Measurements from ENCODE around the gene ZFP1. TPM values are rescaled to one million over a fixed set of nuclear protein-coding genes. Genes with fewer than 3 reads are reported as not detected.

ZFP1 gene
- total RNA-seq, 4 donors from 2014 or later: 3.1 to 9.1 (median 5.7) TPM

DNA sequence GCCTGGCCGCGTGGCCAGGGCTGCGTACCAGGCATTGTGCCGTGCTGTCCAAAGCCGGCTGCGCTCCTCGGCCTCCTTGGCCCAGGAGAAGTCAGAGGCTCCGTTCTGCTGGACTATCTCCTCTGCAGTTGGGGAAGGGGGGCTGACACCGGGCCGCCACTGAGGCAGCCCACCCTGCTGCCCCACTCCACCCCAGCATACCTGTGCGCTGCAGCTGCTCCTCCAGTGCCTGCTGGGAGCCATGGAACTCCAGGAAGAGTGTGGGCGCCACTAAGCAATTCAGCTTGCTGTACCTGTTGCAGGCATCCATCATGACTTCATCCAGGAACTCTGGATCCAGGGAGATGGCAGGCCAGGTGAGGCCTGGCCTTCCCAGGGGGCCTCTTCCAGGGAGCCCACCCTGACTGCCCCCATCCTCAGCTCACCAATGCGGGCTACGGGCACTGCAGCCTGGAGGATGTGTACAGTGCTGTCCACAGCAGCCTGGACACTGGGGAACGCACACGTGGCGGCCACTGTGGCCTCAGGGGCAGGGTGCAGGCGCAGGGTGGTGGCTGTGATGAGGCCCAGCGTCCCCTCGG, 34.7 kb upstream of the ZFP1 start:
- Histone ChIP-seq H3K4me3 (no peak overlapping the region), H3K9me3 (no peaks in the 10 kb centered on the region), H3K36me3 (no peaks in the 10 kb centered on the region), H3K27me3 (no peaks in the 10 kb centered on the region), H3K27ac (no peak overlapping the region), H3K4me1 (peaks cover 43 to 78% (median 44%) of the 10 kb centered on the region in 3 donors)
- no peak for DNase-seq
- 87% methylated on average over 3 of the region's 20 CpGs for WGBS, 2 donors
- intact Hi-C loops (cut with DNase I): loop anchor here (10.0 kb wide), 1 partner anchor 409 kb away; the partner anchor contains the start of gene MLKL
- no peak for TF ChIP-seq POLR2A (IDR thresholded peaks at IDR 0.05)
- TF ChIP-seq, protein P1, sequence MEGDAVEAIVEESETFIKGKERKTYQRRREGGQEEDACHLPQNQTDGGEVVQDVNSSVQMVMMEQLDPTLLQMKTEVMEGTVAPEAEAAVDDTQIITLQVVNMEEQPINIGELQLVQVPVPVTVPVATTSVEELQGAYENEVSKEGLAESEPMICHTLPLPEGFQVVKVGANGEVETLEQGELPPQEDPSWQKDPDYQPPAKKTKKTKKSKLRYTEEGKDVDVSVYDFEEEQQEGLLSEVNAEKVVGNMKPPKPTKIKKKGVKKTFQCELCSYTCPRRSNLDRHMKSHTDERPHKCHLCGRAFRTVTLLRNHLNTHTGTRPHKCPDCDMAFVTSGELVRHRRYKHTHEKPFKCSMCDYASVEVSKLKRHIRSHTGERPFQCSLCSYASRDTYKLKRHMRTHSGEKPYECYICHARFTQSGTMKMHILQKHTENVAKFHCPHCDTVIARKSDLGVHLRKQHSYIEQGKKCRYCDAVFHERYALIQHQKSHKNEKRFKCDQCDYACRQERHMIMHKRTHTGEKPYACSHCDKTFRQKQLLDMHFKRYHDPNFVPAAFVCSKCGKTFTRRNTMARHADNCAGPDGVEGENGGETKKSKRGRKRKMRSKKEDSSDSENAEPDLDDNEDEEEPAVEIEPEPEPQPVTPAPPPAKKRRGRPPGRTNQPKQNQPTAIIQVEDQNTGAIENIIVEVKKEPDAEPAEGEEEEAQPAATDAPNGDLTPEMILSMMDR (IDR thresholded peaks at IDR 0.05): no peak

DNA sequence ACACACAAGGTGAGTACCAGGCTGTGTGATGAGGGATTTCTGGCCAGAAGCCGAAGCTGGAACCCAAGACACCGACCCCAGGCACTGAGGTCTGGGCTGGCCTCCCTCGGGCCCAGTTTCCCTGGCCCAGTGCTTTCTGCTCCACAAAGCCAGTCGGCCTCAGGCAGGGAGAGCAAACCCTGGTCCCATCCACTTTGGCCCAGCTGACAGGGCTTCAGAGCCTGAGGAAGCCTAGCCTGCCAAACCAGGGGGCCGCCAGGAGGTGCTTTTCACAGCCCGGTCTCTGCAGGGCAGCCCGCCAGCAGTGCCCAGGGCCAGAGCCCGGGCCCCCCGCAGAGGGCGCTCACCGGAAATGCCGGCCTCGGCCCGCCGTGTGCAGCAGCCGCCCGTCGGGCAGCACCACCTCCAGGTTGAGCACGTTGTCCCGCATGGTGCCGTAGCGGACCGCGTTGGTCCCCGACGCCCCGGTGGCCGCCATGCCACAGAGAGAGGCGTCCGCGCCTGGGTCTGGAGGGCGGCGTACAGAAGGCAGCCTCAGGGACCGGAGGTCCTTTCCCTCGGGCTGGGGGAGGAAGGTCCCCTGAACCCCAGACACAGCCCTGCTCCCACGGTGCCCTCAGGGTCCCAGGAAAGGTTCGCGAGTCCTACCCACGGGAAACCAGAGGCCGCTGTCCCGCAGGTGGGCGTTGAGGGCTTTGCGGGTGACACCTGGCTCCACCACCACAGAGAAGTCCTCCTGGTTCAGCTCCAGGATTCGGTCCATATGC, 34.0 kb upstream of the ZFP1 start:
- 73% methylated on average over 2 of the region's 44 CpGs; no CpG with 5 or more reads in 1 of the 2 donors for WGBS, 2 donors
- intact Hi-C loops (cut with DNase I): loop anchor here (10.0 kb wide), 1 partner anchor 410 kb away; the partner anchor contains the start of gene MLKL
- Histone ChIP-seq H3K9me3 (no peaks in the 10 kb centered on the region), H3K27ac (no peak overlapping the region), H3K4me3 (no peak overlapping the region), H3K4me1 (peaks cover 36 to 71% (median 37%) of the 10 kb centered on the region in 3 donors), H3K27me3 (no peaks in the 10 kb centered on the region), H3K36me3 (no peaks in the 10 kb centered on the region)
- TF ChIP-seq, protein P1 (IDR thresholded peaks at IDR 0.05): no peak
- no peak for TF ChIP-seq POLR2A (IDR thresholded peaks at IDR 0.05)
- no peak for DNase-seq

DNA sequence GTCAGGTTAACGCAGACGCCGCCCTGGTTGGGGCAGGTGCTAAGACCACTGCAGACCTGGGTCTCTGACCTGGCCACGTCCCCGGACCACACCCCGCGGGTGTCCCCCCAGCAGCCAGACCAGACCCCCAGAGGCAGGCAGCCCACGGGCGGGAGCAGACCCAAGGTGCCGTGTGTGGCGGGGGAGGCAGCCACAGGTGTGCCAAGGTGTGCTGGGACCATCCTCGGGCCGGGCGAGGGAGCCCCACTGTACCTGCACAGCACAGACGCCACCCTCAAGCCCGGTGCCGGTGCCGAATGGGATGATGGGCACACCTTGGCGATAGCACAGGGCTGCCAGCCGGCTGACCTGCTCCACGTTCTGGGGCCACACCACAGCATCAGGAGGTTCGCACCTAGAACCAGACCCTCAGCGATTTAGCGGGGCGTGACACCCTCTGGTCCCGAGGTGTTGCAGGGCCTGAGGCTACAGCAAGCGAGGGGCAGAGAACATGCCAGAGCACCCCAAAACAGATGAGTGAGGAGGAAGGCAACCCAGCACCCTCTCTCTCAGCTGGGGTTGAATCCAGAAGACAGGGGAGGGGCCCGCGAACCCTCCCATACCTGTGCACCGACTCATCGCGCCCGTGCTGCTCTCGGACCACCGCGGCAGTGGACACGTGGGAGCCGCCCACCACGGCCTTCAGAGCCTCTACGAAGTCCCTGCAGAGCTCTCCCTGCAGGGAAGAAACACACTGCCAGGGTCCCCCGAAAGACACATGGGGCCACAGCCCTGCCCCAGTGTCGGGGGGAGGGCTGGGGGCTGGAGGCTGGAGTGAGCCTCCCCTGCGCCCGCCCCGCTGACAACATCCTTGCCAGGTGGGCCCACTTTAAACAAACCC, 33.1 kb upstream of the ZFP1 start:
- Histone ChIP-seq H3K4me1 (peaks cover 28 to 63% (median 28%) of the 10 kb centered on the region in 3 donors), H3K4me3 (peak overlapping the region in 3 of 4 donors; percentile 48 to 62 (median 50)), H3K9me3 (no peaks in the 10 kb centered on the region), H3K27ac (peak overlapping the region in 1 of 4 donors; percentile 58), H3K27me3 (no peaks in the 10 kb centered on the region), H3K36me3 (no peaks in the 10 kb centered on the region)
- intact Hi-C loops (cut with DNase I): loop anchor here (10.0 kb wide), 1 partner anchor 410 kb away; the partner anchor contains the start of gene MLKL
- no peak for DNase-seq
- 33 to 63% methylated on average over 12 to 18 of the region's 45 CpGs for WGBS, 2 donors
- TF ChIP-seq POLR2A (IDR thresholded peaks at IDR 0.05): no peak
- TF ChIP-seq, protein P1 (IDR thresholded peaks at IDR 0.05): no peak

DNA sequence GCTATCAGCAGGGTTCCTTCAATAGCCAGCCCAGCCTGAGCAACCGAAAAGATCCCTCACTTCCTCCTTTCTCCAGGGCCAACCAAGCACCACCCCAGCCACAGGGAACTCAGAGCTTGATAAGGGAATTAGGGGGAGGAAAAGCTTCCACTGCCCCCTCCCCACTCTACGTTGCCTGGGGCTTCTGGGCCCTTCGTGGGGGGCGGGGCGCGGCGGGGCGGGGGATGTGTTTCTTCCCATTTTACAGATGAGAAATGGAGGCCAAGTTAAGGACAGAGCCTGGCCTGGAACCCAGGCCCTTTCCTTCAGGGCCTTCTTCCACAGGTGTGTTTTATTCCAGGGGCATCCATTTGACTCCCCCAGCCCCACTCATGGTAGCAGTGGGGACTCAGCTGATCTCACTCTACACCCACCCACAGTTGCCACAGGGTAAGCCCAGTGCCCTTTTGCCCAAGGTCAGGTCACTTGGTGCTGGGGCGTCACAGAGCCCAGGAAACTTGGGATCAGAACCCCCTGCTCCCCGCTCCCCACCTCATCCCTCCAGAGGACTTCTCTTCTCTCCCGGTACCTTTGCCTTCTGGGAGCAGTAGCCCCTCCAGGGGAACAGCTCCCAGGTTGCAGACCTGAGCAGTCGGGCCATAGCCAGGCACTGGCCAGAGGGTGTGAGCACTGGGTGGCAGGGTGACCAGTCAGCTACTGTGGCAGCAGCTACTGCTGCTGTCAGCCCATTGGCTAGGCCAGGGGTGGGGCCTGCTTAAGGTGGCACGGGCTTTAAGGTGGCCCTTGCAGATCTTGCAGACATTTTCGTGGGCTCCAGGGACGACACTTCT, 32.0 kb upstream of the ZFP1 start, which contains the start of gene LDHD:
LDHD (minus strand) TSS at position 700 of the 830 bp plus-strand sequence; CDS start at position 640, 60 bp downstream.
- intact Hi-C loops (cut with DNase I): loop anchor here (10.0 kb wide), 1 partner anchor 411 kb away; the partner anchor contains the start of gene MLKL
- peak within 1 kb of the TSS; percentile 33 to 62 (median 49) for H3K4me3 ChIP-seq
- no peak for DNase-seq

More for the DNA sequence above, 32.0 kb upstream of the ZFP1 start, which contains the start of gene LDHD:
- Histone ChIP-seq H3K9me3 (peaks cover 0 to 7% (median 4%) of the 10 kb centered on the region in 3 donors), H3K27ac (peak within 1 kb of the TSS in 3 of 4 donors; percentile 17 to 63 (median 58)), H3K27me3 (no peaks in the 10 kb centered on the region), H3K4me1 (peaks cover 16 to 52% (median 19%) of the 10 kb centered on the region in 3 donors), H3K36me3 (no peaks in the 10 kb centered on the region)
- 16 to 22% methylated on average over 3 to 5 of the region's 15 CpGs for WGBS, 2 donors
- TF ChIP-seq POLR2A (IDR thresholded peaks at IDR 0.05): peak in 1 of 4 donors; percentile 62
- TF ChIP-seq, protein P1 (IDR thresholded peaks at IDR 0.05): no peak

Measured in esophagus squamous epithelium (tissue), 5 donors.